GM18498 (cell line): ENCODE results near the gene KRTAP1-3.
"Not testable (repeated sequence)": the region's sequence is repeated elsewhere in the genome, so short reads cannot be mapped to it uniquely, and the experiment has no call there.

Experiments
- ATAC-seq: cut with Tn5 transposase; IDR thresholded peaks from one replicate; pipeline ENCODE4 v1.9.1; 2021; ENCODE audit warnings: mild to moderate bottlenecking, moderate library complexity; ENCODE audit not compliant: unreplicated experiment

Gene KRTAP1-3

DNA sequence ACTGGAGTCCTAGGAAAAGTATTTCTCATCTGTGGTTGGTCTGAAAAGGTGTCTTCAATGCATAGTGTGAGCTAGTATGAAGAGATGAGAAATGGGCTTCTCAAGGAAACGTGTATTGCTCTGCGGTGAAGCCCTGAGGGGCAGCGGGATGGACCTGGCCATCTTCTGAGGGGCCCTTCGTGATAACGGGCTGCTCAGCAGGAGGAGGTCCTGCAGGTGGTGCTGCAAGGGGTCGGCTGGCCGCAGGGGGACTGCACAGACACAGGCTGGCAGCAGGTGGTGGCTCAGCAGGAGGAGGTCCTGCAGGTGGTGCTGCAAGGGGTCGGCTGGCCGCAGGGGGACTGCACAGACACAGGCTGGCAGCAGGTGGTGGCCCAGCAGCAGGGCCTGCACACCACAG, 19.9 kb upstream of the KRTAP1-3 start:
- ATAC-seq, result not testable (repeated sequence)

DNA sequence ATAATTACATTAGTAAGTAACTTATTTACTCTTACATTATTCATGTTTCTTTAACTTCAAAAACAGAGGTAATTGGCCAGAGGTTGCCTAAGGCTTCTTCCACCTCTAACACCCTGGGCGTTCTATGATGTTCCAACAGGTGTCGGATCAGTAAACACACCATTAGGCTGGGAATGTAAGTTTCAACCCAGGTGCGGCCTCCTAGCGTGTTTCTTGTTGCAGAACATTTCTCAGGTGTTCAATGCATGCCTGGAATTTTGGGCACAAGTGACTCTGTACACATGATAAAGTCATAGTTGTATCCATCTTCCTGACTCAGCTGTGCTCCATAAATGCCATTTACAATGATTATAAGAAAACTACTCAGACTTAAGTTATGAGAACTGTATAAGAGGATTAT, 19.4 kb upstream of the KRTAP1-3 start:
- no peak for ATAC-seq

DNA sequence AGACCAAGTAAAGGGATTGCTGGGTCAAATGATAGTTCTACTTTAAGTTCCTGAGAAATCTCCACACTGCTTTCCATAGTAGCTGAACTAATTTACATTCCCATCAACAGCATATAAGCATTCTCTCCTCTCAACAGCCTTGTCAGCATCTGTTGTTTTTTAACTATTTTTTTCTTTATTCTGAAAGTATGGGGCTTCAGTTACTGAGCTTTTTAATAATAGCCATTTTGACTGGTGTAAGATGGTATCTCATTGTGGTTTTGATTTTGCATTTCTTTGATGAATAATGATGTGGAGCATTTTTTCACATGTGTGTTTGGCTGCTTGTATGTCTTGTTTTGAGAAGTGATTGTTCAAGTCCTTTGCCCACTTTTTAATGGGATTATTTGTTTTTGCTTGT, 17.9 kb upstream of the KRTAP1-3 start:
- ATAC-seq, result no peak

DNA sequence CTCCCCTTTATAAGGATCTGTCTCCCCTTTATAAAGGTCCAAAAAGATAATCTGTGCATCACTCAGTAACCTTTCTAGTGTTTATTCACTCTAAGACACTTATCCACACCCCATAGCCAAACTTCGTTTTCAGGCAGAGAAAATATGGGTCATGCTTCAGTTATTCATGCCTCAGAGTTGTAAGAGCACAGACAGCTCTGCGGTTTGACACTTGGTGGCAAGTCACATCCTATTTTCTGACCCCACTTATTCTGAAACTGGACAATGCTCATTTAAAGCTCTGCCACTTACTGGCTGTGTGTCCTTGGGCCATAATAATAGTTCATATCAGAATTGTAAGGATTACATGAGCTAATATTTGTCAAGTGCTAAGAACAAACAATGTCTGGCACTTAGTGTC, 14.4 kb upstream of the KRTAP1-3 start:
- ATAC-seq, result no peak

GRCh38 chr17:41048441-41048840, 13.8 kb upstream of the KRTAP1-3 start:
- ATAC-seq, result no peak

GRCh38 chr17:41046735-41047465, 12.2 kb upstream of the KRTAP1-3 start, which contains the start of gene KRTAP2-1:
Gene KRTAP2-1 (minus strand): TSS chr17:41047316. CDS start chr17:41047267, 49 bp downstream.
- not testable (repeated sequence) for ATAC-seq

DNA sequence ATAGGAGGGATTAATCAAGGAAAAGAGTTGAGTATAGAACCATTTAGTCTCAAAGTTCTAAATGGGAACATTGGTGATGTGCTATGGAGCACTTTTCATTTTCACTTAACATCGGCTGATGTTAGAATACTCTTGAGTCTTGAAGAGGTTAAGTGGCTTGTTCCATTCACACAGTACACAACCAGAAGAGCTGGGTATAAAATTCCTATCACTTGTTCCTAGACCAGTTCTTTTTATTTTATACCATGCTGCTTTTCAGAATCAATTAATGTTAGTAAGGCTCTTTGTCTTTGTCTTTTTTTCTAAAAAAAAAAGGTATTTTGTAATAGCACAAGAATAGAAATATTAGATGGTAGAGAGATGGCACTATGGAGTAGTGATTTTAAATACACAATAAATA, 8.3 kb upstream of the KRTAP1-3 start:
- ATAC-seq, result no peak

DNA sequence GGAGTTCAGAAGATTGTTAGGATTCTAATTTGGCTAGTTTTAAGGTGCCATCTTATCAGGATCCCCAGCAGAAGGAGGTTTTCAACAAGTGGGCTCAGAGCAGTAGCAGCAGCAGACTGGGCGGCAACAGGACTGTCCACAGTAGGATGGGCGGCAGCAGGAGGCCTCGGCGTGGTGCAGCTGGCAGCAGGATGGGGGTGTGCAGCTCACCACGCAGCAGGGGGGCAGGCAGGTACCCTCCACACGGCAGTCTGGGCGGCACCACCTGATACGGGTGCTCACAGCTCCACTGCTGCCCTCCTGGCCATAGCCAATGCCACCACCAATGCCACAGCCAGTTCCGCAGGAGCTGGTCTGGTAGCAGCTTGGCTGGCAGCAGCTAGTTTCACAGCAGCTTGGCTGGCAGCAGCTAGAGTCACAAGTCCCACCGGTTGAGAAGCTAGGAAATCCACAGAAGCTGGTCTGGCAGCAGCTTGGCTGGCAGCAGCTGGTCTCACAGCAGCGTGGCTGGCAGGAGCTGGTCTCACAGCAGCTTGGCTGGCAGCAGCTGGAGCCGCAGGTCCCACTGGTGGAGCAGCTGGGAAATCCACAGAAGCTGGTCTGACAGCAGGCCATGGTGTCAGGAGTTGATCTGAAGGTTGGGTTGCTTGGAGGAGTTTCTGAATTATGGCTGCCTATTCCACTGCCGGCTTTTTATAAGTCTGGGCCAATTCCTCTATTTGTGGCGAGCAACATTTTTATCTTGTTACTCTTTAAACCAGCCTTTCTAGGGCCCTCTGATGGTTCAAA, 6.3 kb upstream of the KRTAP1-3 start, which contains the start of gene KRTAP1-1:
Gene KRTAP1-1 (minus strand): TSS at position 668 of the 789 bp plus-strand sequence. CDS start 53 bp downstream, at position 615.
- ATAC-seq, result not testable (repeated sequence)

- ATAC-seq, result no peak
These were observed 3.2 kb upstream of the KRTAP1-3 start for GRCh38 chr17:41037853-41038350.

- no peak for ATAC-seq
These were observed 4.9 kb downstream of the KRTAP1-3 start, which contains the start of gene KRTAP1-4 for GRCh38 chr17:41029633-41030245. Gene KRTAP1-4 (minus strand): TSS chr17:41030195. CDS start chr17:41030078, 117 bp downstream.

GRCh38 chr17:41026715-41027471, 7.8 kb downstream of the KRTAP1-3 start, which contains the start of gene KRTAP1-5:
Gene KRTAP1-5 (minus strand): TSS chr17:41027208. CDS start chr17:41027155, 53 bp downstream.
- ATAC-seq, result no peak

GRCh38 chr17:41024697-41025096, 10.0 kb downstream of the KRTAP1-3 start:
- ATAC-seq, result no peak

GRCh38 chr17:41020336-41020735, 14.3 kb downstream of the KRTAP1-3 start:
- no peak for ATAC-seq

- no peak for ATAC-seq
These were observed 15.3 kb downstream of the KRTAP1-3 start for GRCh38 chr17:41019415-41019814.

- no peak for ATAC-seq
These were observed 16.1 kb downstream of the KRTAP1-3 start for GRCh38 chr17:41018541-41018940.

- no peak for ATAC-seq
These were observed 18.0 kb downstream of the KRTAP1-3 start for GRCh38 chr17:41016578-41017215.

DNA sequence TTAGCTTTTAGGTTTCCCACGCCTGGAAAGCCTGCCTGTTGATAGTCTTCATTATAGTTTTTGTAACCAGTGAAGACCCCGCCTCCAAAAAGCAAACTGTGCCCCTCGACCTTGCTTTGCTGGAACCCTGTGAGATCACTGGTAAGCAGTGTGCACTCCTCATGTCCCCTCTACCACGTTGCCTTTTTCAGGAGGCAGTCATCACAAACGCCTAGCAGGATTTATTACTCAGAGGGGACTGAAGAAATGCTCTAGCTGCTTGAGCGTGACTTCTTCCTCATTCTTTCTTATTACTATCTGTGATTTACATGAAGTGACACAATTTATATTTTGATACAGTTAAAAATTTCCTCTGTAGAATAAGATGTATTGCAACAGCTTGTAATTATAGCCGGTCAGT, 19.2 kb downstream of the KRTAP1-3 start:
- ATAC-seq, result no peak

DNA sequence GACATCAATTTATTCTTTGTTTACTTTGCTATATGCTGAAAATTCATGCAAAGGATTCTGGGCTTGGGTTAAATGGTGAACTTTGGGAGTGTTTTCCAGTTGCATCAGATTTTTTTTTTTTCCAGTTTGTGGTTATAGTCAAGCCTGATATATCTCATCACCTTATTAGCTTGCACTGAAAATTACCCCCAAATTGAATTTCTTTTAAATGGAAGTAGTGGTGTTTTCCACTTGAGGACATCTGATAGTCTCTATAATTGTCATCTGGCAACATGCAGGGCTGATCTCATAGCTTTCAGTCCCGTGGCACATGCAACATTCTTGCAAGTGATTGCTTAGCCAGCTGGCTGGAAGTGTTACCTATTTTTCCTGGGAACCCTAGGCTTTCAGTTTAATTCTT, 21.1 kb downstream of the KRTAP1-3 start:
- no peak for ATAC-seq

DNA sequence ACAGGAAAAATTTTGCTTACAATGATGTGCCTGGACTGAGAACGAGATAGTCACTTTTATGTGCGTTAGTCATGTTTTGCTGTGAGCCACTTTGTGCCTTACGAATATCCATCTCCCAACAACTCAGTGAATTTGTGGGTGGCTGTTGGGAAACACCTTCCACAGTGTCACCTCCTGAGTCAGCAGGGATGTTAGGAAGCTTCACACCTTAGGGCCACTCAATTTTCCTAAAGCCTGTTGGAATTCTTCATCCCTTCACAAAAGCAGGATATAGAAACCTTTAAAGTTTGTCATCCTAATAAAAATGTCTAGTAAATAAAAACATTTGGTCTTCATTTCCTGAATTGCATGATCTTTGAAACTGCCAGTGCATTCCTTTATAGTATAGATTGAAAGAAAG, 21.5 kb downstream of the KRTAP1-3 start:
- ATAC-seq, result no peak
